Measurements from ENCODE around the gene LRP5. TPM values are rescaled to one million over a fixed set of nuclear protein-coding genes. Genes with fewer than 3 reads are reported as not detected.
A peak's percentile ranks its signal among the peaks of the same experiment; 100 is the strongest.

LRP5 gene
- total and polyA plus RNA-seq, 9 of the 15 experiments (the other 6 are each of a cell fraction or from before 2014, with no cell fraction given): 0.48 to 44.2 (median 13.5) TPM

- TF ChIP-seq HDAC1 (IDR thresholded peaks at IDR 0.05): no peak
Measured at GRCh38 chr11:68455485-68455884, 143.1 kb downstream of the LRP5 start (continued).

GRCh38 chr11:68457216-68457897 is 145.0 kb downstream of the LRP5 start:
- DNase-seq (ENCODE audit: extremely low read depth in 1 of 4, low spot score in 3 of 4) (no peak), ATAC-seq (no peak), FAIRE-seq (no peak)
- ChIA-PET POLR2A (interaction anchor here (0.6 kb wide), 1 partner anchor 17 kb away, joined by 3 read pairs; no protein-coding TSS in a partner anchor), CTCF (ENCODE audit: low intra/inter-chr PET ratio) (interaction anchor here (0.7 kb wide), 1 partner anchor 42 kb away, joined by 4 read pairs; no protein-coding TSS in a partner anchor)
- H2AFZ ChIP-seq (ENCODE audit: low read depth, low read length): no peak overlapping the region
- 33% methylated on average over 7 of the region's 8 CpGs for WGBS (ENCODE audit: insufficient coverage, low coverage, missing lambda C conversion rate)
- no peak overlapping the region for H3K27ac ChIP-seq (ENCODE audit: extremely low read depth, low read depth, low read length)
- H3K4me3 ChIP-seq: no peak overlapping the region
- peaks cover 3 to 28% of the 10 kb centered on the region in 2 experiments; a peak in 3 of 5 replicates for H3K4me1 ChIP-seq (replicated peaks in 1 of 2; ENCODE audit: control insufficient read depth in 2 of 2, insufficient read depth in 2 of 2, low read length in 2 of 2)
- no peak overlapping the region for H3K9ac ChIP-seq (ENCODE audit: insufficient read depth in 1 of 2, low read depth in 2 of 2, low read length in 2 of 2)
- H3K9me3 ChIP-seq (replicated peaks; ENCODE audit: control insufficient read depth, insufficient read depth, low read depth, low read length): no peaks in the 10 kb centered on the region
- intact Hi-C loops (cut with micrococcal nuclease) (no loop called here), in situ Hi-C loops (cut with MboI) (no loop called here)
- peaks cover 2% of the 10 kb centered on the region; the same call in 1 of the 3 replicates for H3K36me3 ChIP-seq (ENCODE audit: control insufficient read depth, insufficient read depth, low read length)
- H3K4me2 ChIP-seq (ENCODE audit: insufficient read depth, low read length): no peak overlapping the region
- H3K27me3 ChIP-seq (ENCODE audit: control insufficient read depth in 2 of 2, insufficient read depth in 2 of 2, low read length in 2 of 2): no peaks in the 10 kb centered on the region
- peaks cover 16% of the 10 kb centered on the region for H4K20me1 ChIP-seq (replicated peaks; ENCODE audit: control insufficient read depth, insufficient read depth, low read length)
- no peaks in the 10 kb centered on the region for H3K9me1 ChIP-seq (ENCODE audit: control insufficient read depth, insufficient read depth, low read length)
- H3K79me2 ChIP-seq (ENCODE audit: control insufficient read depth, insufficient read depth, low read length): peaks cover 18% of the 10 kb centered on the region
- BruUV-seq (replicated peaks): no TSS peak
- peak; percentile 13; the same call in 1 of the 2 replicates for TF ChIP-seq HDAC2 (IDR thresholded peaks at IDR 0.05)
- TF ChIP-seq RCOR1 (IDR thresholded peaks at IDR 0.05; ENCODE audit: borderline replicate concordance in 1 of 2, low read depth in 2 of 2, low read length in 2 of 2): peak in 1 of 2 experiments; percentile 59; a peak in 1 of 4 replicates
- no peak for TF ChIP-seq POLR2H (tag; IDR thresholded peaks at IDR 0.05; ENCODE audit: low read depth)
- TF ChIP-seq SMARCB1 (IDR thresholded peaks at IDR 0.05; ENCODE audit: insufficient read length, low read depth): no peak
- no peak for TF ChIP-seq THRA (IDR thresholded peaks at IDR 0.05)
- no peak for TF ChIP-seq FOXO4 (CRISPR knock-in tag; IDR thresholded peaks at IDR 0.05)
- no peak for TF ChIP-seq TFE3 (CRISPR knock-in tag; IDR thresholded peaks at IDR 0.05)
- no peak for TF ChIP-seq TRIM28 (IDR thresholded peaks at IDR 0.05)
- TF ChIP-seq ZBTB43 (CRISPR knock-in tag; IDR thresholded peaks at IDR 0.05): no peak
- TF ChIP-seq NR2C2 (CRISPR knock-in tag; IDR thresholded peaks at IDR 0.05): no peak
- no peak for TF ChIP-seq NR2C2 (tag; IDR thresholded peaks at IDR 0.05)
- no peak for TF ChIP-seq RFX5 (IDR thresholded peaks at IDR 0.05; ENCODE audit: low read depth, low read length)

Data from K562 (cell line).